Endothelial cell of umbilical vein (primary cell): Measurements from ENCODE around the gene NEU4. TPM values are rescaled to one million over a fixed set of nuclear protein-coding genes. Genes with fewer than 3 reads are reported as not detected.

Experiments used
- BruUV-seq: library from RNA; stranded (reverse); fragments of 400-500 nt; replicated peaks from 2 replicates; lab custom pipeline; 2021; lab: Mats Ljungman, UMichigan
- CTCF ChIA-PET: fragments of 300-600, 350-600 bp; sonication (Branson Sonifier 250); formaldehyde crosslinking; loops from one replicate; lab custom pipeline; 2021; ENCODE audit warnings: antibody characterized with exemption, inconsistent platforms; lab: Charles Lee
- POLR2A ChIA-PET: fragments of 300-600, 350-600 bp; sonication (Branson Sonifier 250); formaldehyde crosslinking; loops from one replicate; lab custom pipeline; 2021; ENCODE audit warnings: antibody characterized with exemption, inconsistent platforms; lab: Charles Lee
- DNase-seq: peaks from one replicate; pipeline ENCODE4 v3.0.0-alpha.2; 2011; ENCODE audit warnings: low read depth, low spot score
- FAIRE-seq: peaks from 2 replicates; lab custom pipeline; 2011; peaks lifted over from hg19 to GRCh38; lab: Jason Lieb, UNC
- H2AFZ ChIP-seq: 2 replicates; pipeline ENCODE4 v1.6.0; 2012; ENCODE audit warnings: low read depth, low read length, control low read depth, inconsistent platforms
- H3K27ac ChIP-seq: 2 replicates; pipeline ENCODE4 v1.5.1; 2011; ENCODE audit warnings: low read depth, mild to moderate bottlenecking, control low read depth, low read length, moderate library complexity; ENCODE audit not compliant: insufficient read depth
- H3K27me3 ChIP-seq, 2 experiments: 2 replicates each; pipeline versions ENCODE4 v1.6.0 to v1.6.1; 2011; ENCODE audit warnings: low read length in 2 of 2, mixed read lengths in 1 of 2; ENCODE audit not compliant: control insufficient read depth in 2 of 2, insufficient read depth in 2 of 2
- H3K36me3 ChIP-seq, 2 experiments: 2 replicates in 1 of 2; 3 replicates in 1 of 2; pipeline ENCODE4 v1.5.1; 2011; ENCODE audit warnings: low read length in 2 of 2, mild to moderate bottlenecking in 1 of 2, moderate library complexity in 1 of 2; ENCODE audit not compliant: control insufficient read depth in 2 of 2, insufficient read depth in 2 of 2; ENCODE audit errors: extremely low read depth in 1 of 2
- H3K4me1 ChIP-seq: 3 replicates; pipeline ENCODE4 v1.5.1; 2011; ENCODE audit warnings: mild to moderate bottlenecking, low read length; ENCODE audit not compliant: control insufficient read depth, insufficient read depth; ENCODE audit errors: extremely low read depth
- H3K4me2 ChIP-seq: 2 replicates; pipeline ENCODE4 v1.6.1; 2011; ENCODE audit warnings: low read length, control low read depth, mixed read lengths; ENCODE audit not compliant: insufficient read depth
- H3K4me3 ChIP-seq, 3 experiments: fragments of 200-600 bp in 1 of 3; sonication (generic), shearing (Covaris generic) in 1 of 3; replicated peaks in 1 of 3; 2 replicates each; pipeline ENCODE4 v1.5.1; 2011 to 2016; ENCODE audit warnings: control low read depth in 3 of 3, low read length in 3 of 3, mild to moderate bottlenecking in 2 of 3, inconsistent platforms in 1 of 3, low read depth in 1 of 3, moderate library complexity in 1 of 3; ENCODE audit not compliant: insufficient read depth in 1 of 3
- H3K79me2 ChIP-seq: 2 replicates; pipeline ENCODE4 v1.6.0; 2012; ENCODE audit warnings: low read length, inconsistent platforms; ENCODE audit not compliant: control insufficient read depth, insufficient read depth
- H3K9ac ChIP-seq: replicated peaks from 2 replicates; pipeline ENCODE3; 2011; ENCODE audit warnings: low read length, control low read depth; ENCODE audit not compliant: insufficient read depth; ENCODE audit errors: extremely low read depth
- H3K9me1 ChIP-seq: replicated peaks from 3 replicates; pipeline ENCODE4 v1.6.0; 2011; ENCODE audit warnings: mild to moderate bottlenecking, low read length; ENCODE audit not compliant: control insufficient read depth, insufficient read depth; ENCODE audit errors: extremely low read depth
- H3K9me3 ChIP-seq: replicated peaks from 2 replicates; pipeline ENCODE4 v1.5.1; 2012; ENCODE audit warnings: low read length, inconsistent platforms; ENCODE audit not compliant: control insufficient read depth, insufficient read depth
- H4K20me1 ChIP-seq: replicated peaks from 2 replicates; pipeline ENCODE3; 2011; ENCODE audit warnings: mild to moderate bottlenecking, low read length; ENCODE audit not compliant: control insufficient read depth, insufficient read depth; ENCODE audit errors: extremely low read depth
- EZH2 ChIP-seq: IDR thresholded peaks from 2 replicates; pipeline ENCODE4 v1.6.1; 2012; ENCODE audit warnings: borderline replicate concordance, low read depth, mild to moderate bottlenecking, moderate library complexity, low read length, inconsistent platforms; ENCODE audit not compliant: severe bottlenecking
- FOS ChIP-seq: IDR thresholded peaks from 2 replicates; pipeline ENCODE4 v1.6.1; 2011; ENCODE audit warnings: mild to moderate bottlenecking, low read length, moderate library complexity, borderline replicate concordance; ENCODE audit not compliant: insufficient read depth
- GATA2 ChIP-seq: IDR thresholded peaks from 2 replicates; pipeline ENCODE4 v1.7.0; 2011; ENCODE audit warnings: low read depth, mild to moderate bottlenecking, moderate library complexity, mixed read lengths, low read length; ENCODE audit not compliant: insufficient read length, insufficient read depth
- JUN ChIP-seq: IDR thresholded peaks from 2 replicates; pipeline ENCODE4 v1.6.1; 2011; ENCODE audit warnings: borderline replicate concordance, low read depth; ENCODE audit not compliant: insufficient read length, insufficient read depth
- MYC ChIP-seq: IDR thresholded peaks from one replicate; pipeline ENCODE4 v1.6.1; 2011; ENCODE audit warnings: mild to moderate bottlenecking, low read depth, low read length
- dilution Hi-C: fragments of 300-500 bp; cut with MboI; formaldehyde crosslinking; loops from one replicate; pipeline ENCODE4 v1.15.0; 2019; ENCODE audit warnings: low sequenced_read_pairs; ENCODE audit not compliant: extremely low pct_ligation_motif_present
- intact Hi-C: fragments of 100-400 bp; cut with micrococcal nuclease; formaldehyde crosslinking; loops from one replicate; pipeline ENCODE4 v1.10.0; 2022
- polyA plus RNA-seq, 4 experiments: library from polyadenylated mRNA; depleted of rRNA in 3 of 4; stranded (reverse) in 3 of 4; unstranded in 1 of 4; fragments of >200 nt; gene quantifications; 2 replicates each; pipeline versions ENCODE4 v1.2.1 to v1.2.3, GENCODE V29; 2011 to 2012; ENCODE audit warnings: missing spikeins in 1 of 4
- total RNA-seq: library from RNA; stranded (reverse); gene quantifications from 2 replicates; pipeline ENCODE4 v1.2.3, GENCODE V29; 2021
- TF ChIP-seq, protein P1 (sequence below), 2 donors: IDR thresholded peaks; 1 replicate in 1 of 2; 2 replicates in 1 of 2; pipeline ENCODE4 v1.5.1; 2011; ENCODE audit warnings: low read length in 2 of 2, mild to moderate bottlenecking in 2 of 2, moderate library complexity in 2 of 2, control low read depth in 1 of 2, inconsistent platforms in 1 of 2, low read depth in 1 of 2; ENCODE audit not compliant: insufficient read depth in 1 of 2; ENCODE audit errors: extremely low read depth in 1 of 2

The NEU4 gene
- total and polyA plus RNA-seq, 2 donors (not counting 3 experiments of a cell fraction or from before 2014, with no cell fraction given), result not detected

DNA sequence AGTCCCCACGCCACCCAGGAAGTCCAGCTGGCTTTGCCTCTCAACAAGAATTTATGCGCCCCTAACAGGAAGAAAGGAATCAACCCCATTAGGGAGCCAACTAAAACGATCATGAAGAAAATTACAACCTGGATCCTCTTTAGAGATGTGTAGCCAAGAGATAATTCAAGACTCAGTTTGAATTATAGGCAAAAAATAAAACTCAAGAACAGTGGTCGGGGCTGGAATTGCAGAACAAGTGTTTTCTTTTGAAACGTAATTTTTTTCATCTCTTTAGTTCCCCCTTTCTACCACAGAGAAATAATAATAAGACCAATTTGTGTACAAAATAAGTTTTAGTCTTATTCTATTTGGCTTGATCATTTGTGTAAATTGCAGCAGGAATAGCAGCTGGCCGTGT, 27.3 kb downstream of the NEU4 start:
- Histone ChIP-seq H2AFZ (no peak overlapping the region), H3K4me1 (no peaks in the 10 kb centered on the region), H3K36me3 (no peaks in the 10 kb centered on the region), H3K4me2 (no peak overlapping the region), H4K20me1 (no peaks in the 10 kb centered on the region), H3K9ac (no peak overlapping the region), H3K9me3 (no peaks in the 10 kb centered on the region), H3K27me3 (peaks cover 16 to 28% of the 10 kb centered on the region in 2 experiments), H3K9me1 (no peaks in the 10 kb centered on the region), H3K4me3 (no peak overlapping the region), H3K79me2 (no peaks in the 10 kb centered on the region), H3K27ac (no peak overlapping the region)
- BruUV-seq, result no TSS peak
- dilution Hi-C loops (no loop called here), intact Hi-C loops (no loop called here)
- TF ChIP-seq, protein P1, sequence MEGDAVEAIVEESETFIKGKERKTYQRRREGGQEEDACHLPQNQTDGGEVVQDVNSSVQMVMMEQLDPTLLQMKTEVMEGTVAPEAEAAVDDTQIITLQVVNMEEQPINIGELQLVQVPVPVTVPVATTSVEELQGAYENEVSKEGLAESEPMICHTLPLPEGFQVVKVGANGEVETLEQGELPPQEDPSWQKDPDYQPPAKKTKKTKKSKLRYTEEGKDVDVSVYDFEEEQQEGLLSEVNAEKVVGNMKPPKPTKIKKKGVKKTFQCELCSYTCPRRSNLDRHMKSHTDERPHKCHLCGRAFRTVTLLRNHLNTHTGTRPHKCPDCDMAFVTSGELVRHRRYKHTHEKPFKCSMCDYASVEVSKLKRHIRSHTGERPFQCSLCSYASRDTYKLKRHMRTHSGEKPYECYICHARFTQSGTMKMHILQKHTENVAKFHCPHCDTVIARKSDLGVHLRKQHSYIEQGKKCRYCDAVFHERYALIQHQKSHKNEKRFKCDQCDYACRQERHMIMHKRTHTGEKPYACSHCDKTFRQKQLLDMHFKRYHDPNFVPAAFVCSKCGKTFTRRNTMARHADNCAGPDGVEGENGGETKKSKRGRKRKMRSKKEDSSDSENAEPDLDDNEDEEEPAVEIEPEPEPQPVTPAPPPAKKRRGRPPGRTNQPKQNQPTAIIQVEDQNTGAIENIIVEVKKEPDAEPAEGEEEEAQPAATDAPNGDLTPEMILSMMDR (IDR thresholded peaks at IDR 0.05; ENCODE audit: extremely low read depth in 1 of 2, insufficient read depth in 1 of 2, low read depth in 1 of 2, low read length in 2 of 2), result no peak
- TF ChIP-seq MYC (no peak), GATA2 (no peak), FOS (no peak), JUN (no peak), EZH2 (no peak)
- DNase-seq, result no peak
- FAIRE-seq, result no peak
- ChIA-PET POLR2A (interaction anchor here (0.6 to 0.7 kb wide), 2 partner anchors 18 to 61 kb away, joined by 3 read pairs; no protein-coding TSS in a partner anchor), CTCF (interaction anchor here (1.5 kb wide), 1 partner anchor 32 kb away, joined by 3 read pairs; no protein-coding TSS in a partner anchor)
